HG02763 (cell line): ENCODE data around the gene PITHD1.
A peak's percentile ranks its signal among the peaks of the same experiment; 100 is the strongest.
"Not testable (repeated sequence)": the region's sequence is repeated elsewhere in the genome, so short reads cannot be mapped to it uniquely, and the experiment has no call there.

ENCODE experiments used
- ATAC-seq: cut with Tn5 transposase; IDR thresholded peaks from one replicate; pipeline ENCODE4 v1.9.1; 2021; ENCODE audit warnings: mild to moderate bottlenecking, moderate library complexity; ENCODE audit not compliant: unreplicated experiment

Gene PITHD1

GRCh38 chr1:23797478-23798448 lies 19.5 kb downstream of the PITHD1 start:
- ATAC-seq: no peak

DNA sequence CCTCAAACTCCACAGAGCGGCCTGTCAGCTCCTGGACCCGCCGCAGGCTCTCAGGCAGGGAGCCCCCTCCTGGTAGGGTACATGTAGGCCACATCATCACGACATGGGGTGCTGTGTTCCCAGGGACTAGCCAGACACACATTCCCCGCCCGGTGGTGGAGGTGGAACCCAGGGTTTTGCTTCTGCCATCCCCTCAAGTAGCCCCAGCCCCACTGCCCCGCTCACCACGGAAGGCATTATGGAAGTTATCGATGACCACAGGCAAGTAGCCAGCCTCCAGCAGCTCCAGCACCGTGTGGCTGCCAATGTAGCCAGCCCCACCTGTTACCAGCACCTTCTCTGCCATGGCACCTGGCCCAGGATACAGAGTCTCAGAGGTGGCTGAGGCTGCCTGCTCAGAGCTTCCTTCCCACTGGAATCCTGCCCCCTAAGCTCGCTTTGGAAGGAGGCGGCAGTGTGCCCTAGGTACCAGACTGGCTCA lies 20.5 kb downstream of the PITHD1 start:
- ATAC-seq: no peak

GRCh38 chr1:23799255-23799569 lies 21.0 kb downstream of the PITHD1 start:
- no peak for ATAC-seq

GRCh38 chr1:23799570-23800399 lies 21.6 kb downstream of the PITHD1 start:
- ATAC-seq: peak; percentile 14

DNA sequence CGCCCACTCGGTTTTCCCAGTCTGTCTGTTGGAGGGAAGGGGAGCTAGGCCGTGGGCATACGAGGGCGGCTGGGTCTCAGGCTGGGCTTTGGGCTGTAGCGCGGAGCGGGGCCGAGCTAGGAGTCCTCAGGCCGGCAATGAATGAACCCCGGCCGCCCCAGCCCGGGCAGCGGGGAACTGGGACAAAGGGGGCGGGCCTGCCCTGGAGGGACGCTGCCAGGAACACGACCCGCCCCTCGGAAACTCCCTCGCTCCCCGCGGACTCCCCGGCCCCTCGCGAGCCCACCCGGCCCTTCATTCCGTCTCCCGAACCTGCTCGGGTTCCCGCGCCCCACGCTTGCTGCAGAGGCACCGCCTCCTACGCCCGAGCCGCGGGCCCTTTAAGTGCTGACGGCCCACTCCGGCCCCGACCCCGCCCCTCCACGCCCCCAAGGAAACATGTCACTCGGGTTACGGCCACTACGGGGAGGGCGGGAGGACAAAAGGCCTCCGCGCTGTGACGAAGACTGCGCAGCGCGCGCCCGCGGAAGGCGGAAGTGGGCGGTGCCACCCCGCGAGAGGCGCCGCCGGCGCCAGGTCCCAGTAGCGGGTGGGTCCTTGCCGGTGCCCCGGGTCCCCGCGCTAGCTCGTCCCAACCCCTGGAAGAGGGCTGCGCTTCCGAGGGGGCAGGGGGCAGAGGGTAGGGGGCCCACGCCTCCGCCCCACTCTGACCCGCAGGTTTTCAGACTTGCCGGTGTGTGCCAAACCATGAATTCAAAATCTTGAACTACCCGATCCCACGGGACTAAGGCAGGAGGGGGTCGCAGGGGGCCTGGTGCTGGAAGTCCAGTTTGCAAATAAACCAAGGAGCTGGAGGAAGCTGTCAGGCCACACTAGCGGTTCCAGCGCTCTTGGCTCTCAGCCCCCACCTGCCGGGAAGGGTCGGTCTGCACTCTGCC lies 22.5 kb downstream of the PITHD1 start, which contains the start of gene GALE:
Gene GALE, minus strand, starts transcription at position 355 of the 938 bp plus-strand sequence. CDS start 1,747 bp downstream, outside the sequence.
- ATAC-seq: peak; percentile 78

GRCh38 chr1:23801338-23801748 lies 23.1 kb downstream of the PITHD1 start:
- ATAC-seq: no peak

DNA sequence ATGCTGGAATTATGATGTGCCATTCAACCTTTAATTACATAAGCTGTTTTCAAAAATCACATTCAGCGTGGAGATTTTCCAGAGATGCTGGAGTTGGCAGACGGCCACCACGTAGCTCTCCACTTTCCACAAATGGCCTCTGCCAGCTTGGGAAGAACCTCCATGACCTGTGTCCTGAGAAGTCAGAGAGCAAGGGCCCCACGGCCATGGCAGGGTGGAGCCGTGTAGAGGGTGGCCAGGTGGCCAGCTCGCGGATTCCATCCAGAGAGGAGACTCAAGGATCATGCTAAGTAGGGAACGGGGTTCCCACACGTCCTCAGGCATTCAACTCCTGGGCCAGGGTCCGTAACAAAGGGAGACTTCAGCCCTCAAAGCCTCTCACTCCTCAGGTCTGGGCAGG lies 23.7 kb downstream of the PITHD1 start:
- ATAC-seq: no peak

GRCh38 chr1:23802809-23803342 lies 24.7 kb downstream of the PITHD1 start:
- ATAC-seq: not testable (repeated sequence)

DNA sequence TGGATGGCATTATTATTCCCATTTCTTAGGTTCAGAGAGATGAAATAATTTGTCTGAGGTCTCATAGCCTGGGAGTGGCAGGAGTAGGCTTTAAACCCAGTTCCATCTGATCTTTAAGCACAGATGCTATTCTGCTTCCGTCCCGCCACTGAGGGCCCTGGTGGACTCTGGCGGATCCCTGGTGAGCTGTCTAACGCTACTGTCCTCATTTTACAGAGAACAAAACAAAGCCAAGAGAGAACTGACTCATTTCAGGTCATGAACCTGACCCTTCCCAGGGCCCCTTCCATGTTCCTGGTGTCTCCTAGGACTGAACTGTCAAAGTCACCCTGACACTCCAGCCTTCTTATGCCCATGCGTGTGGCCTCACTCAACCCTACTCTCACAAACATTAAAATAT lies 25.5 kb downstream of the PITHD1 start:
- no peak for ATAC-seq

DNA sequence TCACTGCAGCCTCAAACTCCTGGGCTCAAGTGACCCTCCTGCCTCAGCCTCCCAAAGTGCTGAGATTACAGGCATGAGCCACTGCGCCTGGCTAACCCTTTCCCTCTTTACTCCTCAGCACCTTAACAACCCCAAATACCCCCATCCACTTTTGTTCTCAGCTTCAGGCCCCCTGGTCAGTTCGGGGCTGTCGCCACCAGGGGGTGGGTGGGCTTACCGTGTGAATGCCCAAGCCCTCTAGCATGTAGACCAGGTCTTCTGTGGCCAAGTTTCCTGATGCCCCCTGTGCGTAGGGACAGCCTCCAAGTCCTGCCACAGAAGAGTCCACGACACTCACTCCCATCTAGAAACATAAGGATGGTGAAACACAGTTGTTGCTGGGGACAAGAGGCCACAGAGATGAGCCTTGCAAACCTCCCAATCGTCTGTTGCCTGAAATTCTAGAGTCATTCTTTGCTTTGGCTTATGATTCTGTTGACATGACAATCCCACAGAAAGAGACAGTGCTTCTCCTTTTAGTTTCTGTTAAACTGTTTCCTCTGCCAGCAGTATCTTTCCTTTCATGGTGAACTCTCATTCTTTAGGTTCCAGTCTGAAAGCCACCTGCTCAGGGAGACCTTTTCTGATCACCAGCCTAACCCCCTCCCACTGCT lies 26.1 kb downstream of the PITHD1 start:
- no peak for ATAC-seq

GRCh38 chr1:23805025-23805424 lies 26.8 kb downstream of the PITHD1 start:
- ATAC-seq: no peak

GRCh38 chr1:23806280-23806679 lies 28.1 kb downstream of the PITHD1 start:
- no peak for ATAC-seq

DNA sequence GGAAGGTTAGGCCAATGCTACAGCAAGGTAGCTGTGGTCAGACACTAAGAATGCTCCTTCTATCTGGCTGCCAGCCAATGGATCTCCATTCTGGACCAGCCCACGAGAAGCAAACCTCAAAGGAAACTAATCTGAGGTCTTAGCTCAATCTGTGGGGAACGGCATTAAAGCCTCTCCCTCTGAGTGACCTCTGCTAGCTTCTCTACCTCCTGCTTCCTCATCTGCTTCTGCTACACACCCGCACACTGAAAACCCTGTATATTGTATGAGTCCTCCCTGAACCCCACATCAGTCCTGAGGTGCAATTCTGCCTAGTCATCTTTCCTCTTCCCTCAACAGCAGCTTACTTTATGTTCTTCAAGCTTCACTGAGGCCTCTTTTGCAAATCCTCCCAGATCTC lies 29.2 kb downstream of the PITHD1 start:
- ATAC-seq: no peak

GRCh38 chr1:23809751-23810171 lies 31.5 kb downstream of the PITHD1 start:
- ATAC-seq: no peak

GRCh38 chr1:23810818-23811540 lies 32.8 kb downstream of the PITHD1 start:
- no peak for ATAC-seq

DNA sequence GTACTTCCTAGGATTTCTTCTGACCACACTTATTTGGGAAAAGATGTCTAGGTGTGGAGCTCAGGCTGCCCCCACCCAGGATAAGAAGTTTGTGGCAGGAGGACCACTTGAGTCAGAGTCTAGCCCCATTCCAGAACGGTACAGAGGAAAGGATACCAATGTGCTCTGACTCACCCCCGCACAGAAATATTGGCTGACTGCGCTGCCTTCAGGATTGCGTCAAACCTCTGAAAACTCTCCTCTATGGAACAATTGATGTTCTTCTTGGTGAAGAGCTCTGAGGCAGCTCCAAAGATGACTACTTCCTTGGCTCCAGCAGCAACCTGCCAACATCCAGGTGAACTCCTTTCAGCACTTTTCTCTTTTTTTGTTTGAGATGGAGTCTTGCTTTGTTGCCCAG lies 35.8 kb downstream of the PITHD1 start:
- no peak for ATAC-seq

DNA sequence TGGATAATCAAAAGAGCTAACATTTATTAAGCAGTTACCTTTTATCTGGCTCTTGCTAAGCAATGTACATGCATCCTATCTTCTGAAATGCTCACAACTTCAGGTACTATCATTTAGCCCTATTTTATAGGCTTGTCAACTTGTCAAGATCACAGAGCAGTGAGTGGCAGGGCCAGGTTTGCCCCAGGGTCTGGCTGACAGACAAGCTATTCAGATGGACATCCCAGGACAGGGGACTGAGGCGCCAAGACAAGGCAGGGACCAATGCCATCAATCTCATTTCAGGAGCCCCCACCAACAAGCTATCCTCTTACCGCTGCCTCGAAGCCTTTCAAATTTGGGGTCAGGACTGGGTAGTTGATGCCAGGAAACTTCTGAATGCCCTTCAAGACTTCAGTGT lies 38.1 kb downstream of the PITHD1 start:
- no peak for ATAC-seq

GRCh38 chr1:23816906-23817305 lies 38.7 kb downstream of the PITHD1 start:
- no peak for ATAC-seq

DNA sequence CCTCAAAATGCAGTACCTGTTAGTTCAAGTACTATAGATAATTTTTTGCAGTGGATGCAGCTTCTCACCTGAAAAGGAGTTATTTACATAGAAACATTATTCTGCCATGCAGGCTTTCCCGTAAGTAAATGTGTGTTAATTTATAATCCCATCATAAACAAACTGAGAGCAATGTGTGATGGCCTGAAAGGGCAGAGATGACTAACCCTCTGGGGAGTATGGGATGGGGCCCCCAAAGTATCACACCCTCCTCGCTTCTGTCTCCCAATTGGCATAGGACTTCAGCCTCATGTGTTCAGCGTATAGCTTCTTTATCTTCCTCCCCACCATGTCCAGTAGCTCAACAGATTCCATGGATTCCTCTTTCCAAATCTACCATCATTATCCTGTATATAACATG lies 39.4 kb downstream of the PITHD1 start:
- no peak for ATAC-seq
